ENCODE results near the gene SUMF1. TPM values are rescaled to one million over a fixed set of nuclear protein-coding genes. Genes with fewer than 3 reads are reported as not detected.

The SUMF1 gene
- total RNA-seq, 2 donors from 2014 or later: 18.4 to 18.6 TPM

- DNase-seq: no peak
- H3K27ac Mint-ChIP-seq: no peak overlapping the region
- 86 to 93% methylated on average over 1 of the region's 1 CpG for WGBS, 2 experiments (ENCODE audit: insufficient coverage in 1 of 2, insufficient read length in 1 of 2)
- no peak overlapping the region for H3K4me3 Mint-ChIP-seq
- Histone ChIP-seq H3K27ac (ENCODE audit: low read depth, low read length) (no peak overlapping the region), H3K27me3 (ENCODE audit: control insufficient read depth, insufficient read depth, low read length, poor library complexity, severe bottlenecking) (no peaks in the 10 kb centered on the region), H3K9me3 (ENCODE audit: control insufficient read depth, low read length) (no peaks in the 10 kb centered on the region), H3K4me1 (ENCODE audit: control insufficient read depth, insufficient read depth, low read length) (peaks cover 11% of the 10 kb centered on the region), H3K9ac (ENCODE audit: extremely low read depth, low read length, poor library complexity, severe bottlenecking) (no peak overlapping the region), H3K4me3 (ENCODE audit: low read length) (no peak overlapping the region), H3K36me3 (ENCODE audit: control insufficient read depth, insufficient read depth, low read length) (no peaks in the 10 kb centered on the region)
- H3K36me3 Mint-ChIP-seq (ENCODE audit: low read depth): no peaks in the 10 kb centered on the region
- H3K27me3 Mint-ChIP-seq (ENCODE audit: insufficient read depth): peaks cover 4% of the 10 kb centered on the region
- TF ChIP-seq CTCF (conservative IDR thresholded peaks at IDR 0.05): no peak
- peaks cover 27% of the 10 kb centered on the region for H3K4me1 Mint-ChIP-seq
- H3K9me3 Mint-ChIP-seq: no peaks in the 10 kb centered on the region
Observed at GRCh38 chr3:4514916-4515315, 47.8 kb upstream of the SUMF1 start.

DNA sequence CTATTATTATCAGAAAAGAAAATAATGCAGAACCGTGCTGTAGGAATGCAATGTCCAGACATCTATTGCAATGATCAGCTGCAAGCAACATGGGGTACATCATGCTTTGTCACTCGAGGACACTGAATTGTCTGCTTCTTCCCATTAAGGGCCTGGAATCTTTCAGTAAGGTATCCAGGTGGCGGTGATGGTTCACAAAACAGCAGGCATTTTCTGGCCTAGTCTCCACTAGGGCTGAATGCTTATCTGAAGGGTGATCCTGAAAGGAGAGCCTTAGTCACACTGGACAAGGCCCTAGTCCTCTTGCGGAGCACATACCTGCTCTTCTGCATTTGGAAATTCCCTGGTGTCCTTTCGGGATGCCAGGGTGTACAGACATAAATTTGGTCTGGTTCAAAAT is 47.3 kb upstream of the SUMF1 start:
- H3K4me1 Mint-ChIP-seq: peaks cover 27% of the 10 kb centered on the region
- Histone ChIP-seq H3K9ac (ENCODE audit: extremely low read depth, low read length, poor library complexity, severe bottlenecking) (no peak overlapping the region), H3K36me3 (ENCODE audit: control insufficient read depth, insufficient read depth, low read length) (no peaks in the 10 kb centered on the region), H3K4me1 (ENCODE audit: control insufficient read depth, insufficient read depth, low read length) (peaks cover 11% of the 10 kb centered on the region), H3K4me3 (ENCODE audit: low read length) (no peak overlapping the region), H3K9me3 (ENCODE audit: control insufficient read depth, low read length) (no peaks in the 10 kb centered on the region), H3K27me3 (ENCODE audit: control insufficient read depth, insufficient read depth, low read length, poor library complexity, severe bottlenecking) (no peaks in the 10 kb centered on the region), H3K27ac (ENCODE audit: low read depth, low read length) (no peak overlapping the region)
- peak; percentile 60 for DNase-seq
- H3K4me3 Mint-ChIP-seq: no peak overlapping the region
- H3K9me3 Mint-ChIP-seq: no peaks in the 10 kb centered on the region
- H3K27me3 Mint-ChIP-seq (ENCODE audit: insufficient read depth): no peaks in the 10 kb centered on the region
- no peaks in the 10 kb centered on the region for H3K36me3 Mint-ChIP-seq (ENCODE audit: low read depth)
- H3K27ac Mint-ChIP-seq: no peak overlapping the region
- TF ChIP-seq CTCF (conservative IDR thresholded peaks at IDR 0.05): peak; percentile 26
- 90 to 98% methylated on average over 4 to 5 of the region's 5 CpGs for WGBS, 2 experiments (ENCODE audit: insufficient coverage in 1 of 2, insufficient read length in 1 of 2)

- WGBS, 2 experiments (ENCODE audit: insufficient coverage in 1 of 2, insufficient read length in 1 of 2): 65 to 78% methylated on average over 6 to 15 of the region's 15 CpGs
- no peak overlapping the region for H3K27ac ChIP-seq (ENCODE audit: low read depth, low read length)
- H3K36me3 ChIP-seq (ENCODE audit: control insufficient read depth, insufficient read depth, low read length): no peaks in the 10 kb centered on the region
- no peaks in the 10 kb centered on the region for H3K9me3 ChIP-seq (ENCODE audit: control insufficient read depth, low read length)
- H3K27ac Mint-ChIP-seq: peak overlapping the region; percentile 81
- H3K27me3 Mint-ChIP-seq (ENCODE audit: insufficient read depth): no peaks in the 10 kb centered on the region
- peak; percentile 75 for DNase-seq
- no peaks in the 10 kb centered on the region for H3K36me3 Mint-ChIP-seq (ENCODE audit: low read depth)
- no peaks in the 10 kb centered on the region for H3K27me3 ChIP-seq (ENCODE audit: control insufficient read depth, insufficient read depth, low read length, poor library complexity, severe bottlenecking)
- no peak for TF ChIP-seq CTCF (conservative IDR thresholded peaks at IDR 0.05)
- peaks cover 35% of the 10 kb centered on the region for H3K4me1 Mint-ChIP-seq
- peaks cover 22% of the 10 kb centered on the region for H3K4me1 ChIP-seq (ENCODE audit: control insufficient read depth, insufficient read depth, low read length)
- H3K4me3 ChIP-seq (ENCODE audit: low read length): no peak overlapping the region
- no peak overlapping the region for H3K9ac ChIP-seq (ENCODE audit: extremely low read depth, low read length, poor library complexity, severe bottlenecking)
- H3K9me3 Mint-ChIP-seq: no peaks in the 10 kb centered on the region
- H3K4me3 Mint-ChIP-seq: no peak overlapping the region
Observed at GRCh38 chr3:4512895-4513616, 46.0 kb upstream of the SUMF1 start.

Data from endodermal cell (in vitro differentiated cells).